ENCODE measurements around the gene SMIM34.
"Not testable (repeated sequence)": the region's sequence is repeated elsewhere in the genome, so short reads cannot be mapped to it uniquely, and the experiment has no call there.

The SMIM34 gene, protein sequence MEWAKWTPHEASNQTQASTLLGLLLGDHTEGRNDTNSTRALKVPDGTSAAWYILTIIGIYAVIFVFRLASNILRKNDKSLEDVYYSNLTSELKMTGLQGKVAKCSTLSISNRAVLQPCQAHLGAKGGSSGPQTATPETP

GRCh38 chr21:34423805-34424204 lies at the start of gene SMIM34:
Gene SMIM34, minus strand, starts transcription at chr21:34423951. Its CDS starts 112 bp downstream, at chr21:34423839.
- not testable (repeated sequence) for DNase-seq (ENCODE audit: low read depth)

GRCh38 chr21:34467333-34467732 lies 43.6 kb upstream of the SMIM34 start:
- DNase-seq (ENCODE audit: low read depth) = not testable (repeated sequence)

DNA sequence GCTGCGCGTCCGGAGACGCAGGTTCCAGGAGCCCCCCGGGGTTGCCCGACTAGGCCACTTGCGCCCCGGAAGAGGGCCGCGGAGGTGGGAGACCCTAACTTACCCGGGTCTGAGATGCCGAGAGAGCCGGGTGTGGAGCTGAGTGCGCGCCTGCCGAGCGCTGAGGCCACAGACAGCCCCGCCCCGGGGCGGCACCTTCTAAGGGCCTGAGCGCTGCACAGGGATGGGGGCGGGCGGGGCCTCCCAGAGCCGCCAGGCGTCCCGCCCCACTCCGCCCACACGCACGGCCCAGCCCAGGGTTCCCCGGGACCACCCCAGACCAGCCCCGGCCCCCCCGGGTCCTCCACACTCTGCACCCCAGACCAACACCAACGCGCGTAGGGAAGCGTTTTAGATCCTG lies 35.7 kb upstream of the SMIM34 start:
- not testable (repeated sequence) for DNase-seq (ENCODE audit: low read depth)

DNA sequence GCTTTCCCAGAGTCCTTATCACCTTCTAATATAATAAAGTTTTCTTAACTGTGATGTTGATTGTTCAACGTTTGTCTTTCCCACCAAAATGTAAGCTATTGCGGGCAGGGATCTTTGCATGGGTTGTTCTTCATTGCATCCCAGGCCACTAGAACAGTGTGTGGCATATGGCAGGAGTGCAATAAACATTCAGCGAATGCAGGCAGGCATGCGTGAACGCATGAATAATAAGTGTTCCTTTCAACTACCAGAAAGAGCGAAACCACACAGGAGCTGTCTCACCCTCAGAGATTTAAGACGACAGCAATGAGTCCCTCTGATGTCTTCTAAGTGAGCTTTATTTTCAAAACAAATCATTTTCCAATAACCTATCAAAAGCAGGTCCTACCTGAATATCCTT lies 34.5 kb upstream of the SMIM34 start:
- not testable (repeated sequence) for DNase-seq (ENCODE audit: low read depth)

GRCh38 chr21:34456180-34456579 lies 32.4 kb upstream of the SMIM34 start:
- DNase-seq (ENCODE audit: low read depth) = not testable (repeated sequence)

DNA sequence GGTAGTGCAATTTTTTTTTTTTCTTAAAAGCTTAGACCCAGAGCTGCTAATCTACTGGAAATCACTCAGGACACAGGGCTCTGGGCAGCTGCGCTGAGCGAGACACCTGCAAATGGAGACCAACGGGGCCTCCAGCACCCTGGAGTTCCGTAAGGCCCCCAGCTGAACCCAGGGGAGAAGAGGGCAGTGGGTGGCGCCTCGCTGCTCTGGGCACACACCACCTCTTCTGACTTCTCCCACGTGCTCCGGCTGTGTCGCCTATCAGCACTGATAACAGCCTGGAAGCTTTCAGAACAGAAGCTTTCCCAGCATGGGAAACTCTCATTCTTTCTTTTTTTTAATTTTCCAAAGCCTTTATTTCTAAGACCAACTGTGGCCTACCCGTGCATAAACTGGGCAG lies 31.9 kb upstream of the SMIM34 start:
- DNase-seq (ENCODE audit: low read depth) = not testable (repeated sequence)

GRCh38 chr21:34447018-34447417 lies 23.3 kb upstream of the SMIM34 start:
- DNase-seq (ENCODE audit: low read depth) = not testable (repeated sequence)

- not testable (repeated sequence) for DNase-seq (ENCODE audit: low read depth)
Measured at GRCh38 chr21:34443486-34443885, 19.7 kb upstream of the SMIM34 start.

- not testable (repeated sequence) for DNase-seq (ENCODE audit: low read depth)
Measured at GRCh38 chr21:34429710-34430109, 6.0 kb upstream of the SMIM34 start.

DNA sequence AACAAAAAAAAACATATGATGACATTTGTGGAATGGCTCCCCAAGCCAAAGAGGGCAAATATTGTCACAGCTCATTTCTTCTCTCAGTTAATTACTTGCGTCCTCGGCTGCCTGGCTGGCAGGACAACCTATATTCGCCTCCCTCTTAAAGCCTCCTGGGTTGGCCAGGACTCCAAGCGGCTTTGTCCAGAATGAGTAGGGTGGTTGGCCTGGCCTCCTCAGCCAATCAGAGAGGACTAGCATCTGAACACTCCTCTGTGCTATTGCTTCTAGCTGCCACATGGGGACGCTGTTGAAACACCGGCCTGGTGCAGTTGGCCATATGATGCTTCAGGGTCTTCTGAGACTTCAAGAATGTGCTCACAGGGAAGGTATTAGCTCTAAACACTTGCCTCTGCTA lies 4.7 kb upstream of the SMIM34 start:
- DNase-seq (ENCODE audit: low read depth) = not testable (repeated sequence)

GRCh38 chr21:34427339-34427738 lies 3.6 kb upstream of the SMIM34 start:
- DNase-seq (ENCODE audit: low read depth) = not testable (repeated sequence)

DNA sequence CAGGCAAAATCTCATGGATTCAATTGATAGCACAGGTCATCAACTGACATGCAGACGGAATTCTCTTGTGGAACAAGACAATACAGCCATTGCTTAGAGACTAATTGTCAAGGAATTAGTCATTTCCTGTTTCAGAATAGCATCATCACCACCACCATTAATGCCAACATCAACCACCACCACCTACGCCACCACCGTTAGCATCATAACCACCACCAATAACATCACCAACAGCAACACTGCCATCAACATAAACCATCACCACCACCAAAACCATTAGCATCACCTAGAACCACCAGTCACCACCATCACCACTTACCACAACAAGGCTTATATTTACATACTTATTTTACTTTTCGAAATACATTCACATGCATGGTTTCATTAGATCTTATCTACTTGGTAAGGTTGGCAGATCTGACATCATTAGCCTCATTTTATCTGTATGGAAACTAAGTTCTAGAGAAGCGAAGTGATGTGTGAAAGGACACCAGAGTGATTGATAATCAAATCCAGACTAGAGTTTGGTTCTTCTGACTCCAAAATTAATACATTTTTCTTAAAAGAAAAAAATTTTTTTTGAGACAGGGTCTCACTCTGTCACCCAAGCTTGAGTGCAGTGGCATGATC lies 6.2 kb downstream of the SMIM34 start:
- DNase-seq (ENCODE audit: low read depth) = not testable (repeated sequence)

GRCh38 chr21:34407294-34407693 lies 16.5 kb downstream of the SMIM34 start:
- not testable (repeated sequence) for DNase-seq (ENCODE audit: low read depth)

DNA sequence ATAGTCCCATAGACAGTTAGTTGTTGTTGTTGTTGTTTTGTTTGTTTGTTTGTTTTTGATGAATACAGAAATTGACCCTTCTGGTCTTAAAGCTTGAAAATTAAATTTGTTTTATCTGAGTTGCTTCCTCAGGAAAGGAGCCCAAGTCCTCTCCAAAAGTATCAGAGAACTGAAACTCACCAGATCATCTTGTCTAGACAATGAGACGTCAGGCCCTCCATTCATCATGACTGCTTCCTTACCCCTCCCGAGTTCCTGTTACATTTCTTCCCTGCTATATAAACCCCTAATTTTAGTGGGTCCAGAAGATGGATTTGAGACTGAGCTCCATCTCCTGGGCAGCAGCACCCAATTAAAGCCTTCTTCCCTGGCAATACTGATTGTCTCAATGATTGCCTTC lies 17.1 kb downstream of the SMIM34 start:
- not testable (repeated sequence) for DNase-seq (ENCODE audit: low read depth)

- DNase-seq (ENCODE audit: low read depth) = not testable (repeated sequence)
Measured at GRCh38 chr21:34406102-34406501, 17.6 kb downstream of the SMIM34 start.

DNA sequence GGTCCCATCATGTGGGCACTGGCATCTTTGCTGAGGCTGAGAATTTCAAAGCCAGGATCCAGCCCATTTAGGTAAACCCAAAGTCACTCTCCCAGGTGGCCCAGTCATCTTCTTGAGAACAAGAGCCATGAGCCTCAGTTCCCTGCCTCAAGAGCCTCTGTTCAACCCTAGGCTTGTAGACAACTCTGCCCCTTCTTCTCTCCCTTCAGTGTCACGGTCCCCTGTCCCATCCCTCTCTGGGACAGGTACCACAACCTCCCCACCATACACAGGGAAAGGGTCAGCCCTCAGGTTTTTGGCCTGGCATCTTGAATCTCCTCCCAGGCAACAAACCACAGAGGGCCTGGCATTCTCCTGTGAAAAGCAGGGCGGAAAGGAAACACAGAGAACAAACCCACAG lies 18.1 kb downstream of the SMIM34 start:
- not testable (repeated sequence) for DNase-seq (ENCODE audit: low read depth)

GRCh38 chr21:34404742-34405141 lies 19.0 kb downstream of the SMIM34 start:
- not testable (repeated sequence) for DNase-seq (ENCODE audit: low read depth)

GRCh38 chr21:34400522-34400921 lies 23.2 kb downstream of the SMIM34 start:
- DNase-seq (ENCODE audit: low read depth) = not testable (repeated sequence)

- not testable (repeated sequence) for DNase-seq (ENCODE audit: low read depth)
Measured at GRCh38 chr21:34383724-34384415, 39.9 kb downstream of the SMIM34 start.

DNA sequence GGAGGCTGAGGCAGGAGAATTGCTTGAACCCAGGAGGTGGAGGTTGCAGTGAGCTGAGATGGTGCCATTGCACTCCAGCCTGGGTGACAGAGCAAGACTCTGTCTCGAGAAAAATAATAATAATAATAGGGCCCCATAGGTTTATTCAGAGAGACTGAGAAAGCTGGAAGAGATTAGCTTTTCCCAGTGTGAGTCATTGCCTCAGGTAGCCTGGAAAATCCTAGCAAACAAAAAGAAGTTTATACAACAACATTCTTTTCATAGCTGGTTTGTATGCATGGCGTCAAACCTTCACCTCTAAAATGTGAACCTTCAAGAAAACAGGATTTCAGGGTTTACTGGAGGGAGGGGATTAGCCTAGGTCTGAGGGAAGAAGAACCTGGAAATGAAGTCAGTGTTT lies 40.6 kb downstream of the SMIM34 start:
- not testable (repeated sequence) for DNase-seq (ENCODE audit: low read depth)

DNA sequence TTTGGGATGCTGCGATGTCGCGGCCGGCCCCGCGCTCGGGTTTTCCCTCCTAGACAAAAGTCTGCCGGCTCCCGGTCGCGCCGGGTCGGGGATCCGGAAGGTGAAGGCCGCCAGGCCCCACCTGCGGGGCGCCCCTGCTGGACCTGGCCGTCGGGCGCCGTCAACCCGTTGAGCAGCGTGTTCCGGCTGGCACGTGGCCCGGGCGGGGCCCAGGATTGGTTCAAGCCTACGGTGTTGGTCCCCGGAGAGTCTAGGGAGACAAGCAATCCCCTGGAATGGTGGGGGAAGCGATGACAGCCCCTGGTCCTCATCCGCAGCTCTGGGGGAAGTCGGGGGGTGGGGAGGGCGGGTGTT lies 48.2 kb downstream of the SMIM34 start:
- DNase-seq (ENCODE audit: low read depth) = not testable (repeated sequence)

GRCh38 chr21:34374940-34375618 lies 48.7 kb downstream of the SMIM34 start, which contains the start of gene SMIM11:
Gene SMIM11, plus strand, starts transcription at chr21:34375507. Its CDS starts 3,998 bp downstream, at chr21:34379505.
- not testable (repeated sequence) for DNase-seq (ENCODE audit: low read depth)
